Calu3 (cell line): ENCODE data around the gene NBPF3. TPM values are rescaled to one million over a fixed set of nuclear protein-coding genes. Genes with fewer than 3 reads are reported as not detected.

ENCODE experiments used
- BruUV-seq: library from RNA; stranded (reverse); fragments of 400-500 nt; replicated peaks from 2 replicates; lab custom pipeline; 2021; lab: Mats Ljungman, UMichigan
- CTCF ChIA-PET: fragments of 300-600 bp; sonication (Branson Sonifier 250); formaldehyde crosslinking; loops from one replicate; lab custom pipeline; 2022; ENCODE audit warnings: antibody characterized with exemption; lab: Charles Lee
- DNase-seq: peaks from one replicate; pipeline ENCODE4 v3.0.0; 2022
- H3K27ac Mint-ChIP-seq: one replicate; pipeline ENCODE4 v1.8.0; 2022; ENCODE audit warnings: mixed read lengths; ENCODE audit not compliant: unreplicated experiment
- H3K27me3 Mint-ChIP-seq: one replicate; pipeline ENCODE4 v1.8.0; 2022; ENCODE audit warnings: mixed read lengths; ENCODE audit not compliant: unreplicated experiment
- H3K36me3 Mint-ChIP-seq: one replicate; pipeline ENCODE4 v1.8.0; 2022; ENCODE audit warnings: mild to moderate bottlenecking, moderate library complexity, mixed read lengths; ENCODE audit not compliant: insufficient read depth, unreplicated experiment
- H3K4me1 Mint-ChIP-seq: one replicate; pipeline ENCODE4 v1.8.0; 2022; ENCODE audit warnings: mild to moderate bottlenecking, low read depth, mixed read lengths; ENCODE audit not compliant: unreplicated experiment
- H3K4me3 Mint-ChIP-seq: one replicate; pipeline ENCODE4 v1.8.0; 2022; ENCODE audit warnings: mild to moderate bottlenecking, low read depth, moderate library complexity, mixed read lengths; ENCODE audit not compliant: unreplicated experiment
- H3K9me3 Mint-ChIP-seq: one replicate; pipeline ENCODE4 v1.8.0; 2022; ENCODE audit warnings: low read depth, mixed read lengths; ENCODE audit not compliant: unreplicated experiment
- intact Hi-C: fragments of 100-400 bp; cut with micrococcal nuclease; formaldehyde crosslinking; loops from one replicate; pipeline ENCODE4 v1.10.0; 2022; ENCODE audit not compliant: unreplicated experiment
- total RNA-seq: library from RNA; stranded (reverse); gene quantifications from 2 replicates; pipeline ENCODE4 v1.2.3, GENCODE V29; 2022
- TF ChIP-seq, protein P1 (sequence below): fragments of 200-600 bp; IDR thresholded peaks from one replicate; pipeline ENCODE4 v1.8.0; 2022; ENCODE audit warnings: antibody characterized with exemption; ENCODE audit not compliant: unreplicated experiment

Gene NBPF3
- total RNA-seq, 1 experiment from 2014 or later, result 6.9 TPM

DNA sequence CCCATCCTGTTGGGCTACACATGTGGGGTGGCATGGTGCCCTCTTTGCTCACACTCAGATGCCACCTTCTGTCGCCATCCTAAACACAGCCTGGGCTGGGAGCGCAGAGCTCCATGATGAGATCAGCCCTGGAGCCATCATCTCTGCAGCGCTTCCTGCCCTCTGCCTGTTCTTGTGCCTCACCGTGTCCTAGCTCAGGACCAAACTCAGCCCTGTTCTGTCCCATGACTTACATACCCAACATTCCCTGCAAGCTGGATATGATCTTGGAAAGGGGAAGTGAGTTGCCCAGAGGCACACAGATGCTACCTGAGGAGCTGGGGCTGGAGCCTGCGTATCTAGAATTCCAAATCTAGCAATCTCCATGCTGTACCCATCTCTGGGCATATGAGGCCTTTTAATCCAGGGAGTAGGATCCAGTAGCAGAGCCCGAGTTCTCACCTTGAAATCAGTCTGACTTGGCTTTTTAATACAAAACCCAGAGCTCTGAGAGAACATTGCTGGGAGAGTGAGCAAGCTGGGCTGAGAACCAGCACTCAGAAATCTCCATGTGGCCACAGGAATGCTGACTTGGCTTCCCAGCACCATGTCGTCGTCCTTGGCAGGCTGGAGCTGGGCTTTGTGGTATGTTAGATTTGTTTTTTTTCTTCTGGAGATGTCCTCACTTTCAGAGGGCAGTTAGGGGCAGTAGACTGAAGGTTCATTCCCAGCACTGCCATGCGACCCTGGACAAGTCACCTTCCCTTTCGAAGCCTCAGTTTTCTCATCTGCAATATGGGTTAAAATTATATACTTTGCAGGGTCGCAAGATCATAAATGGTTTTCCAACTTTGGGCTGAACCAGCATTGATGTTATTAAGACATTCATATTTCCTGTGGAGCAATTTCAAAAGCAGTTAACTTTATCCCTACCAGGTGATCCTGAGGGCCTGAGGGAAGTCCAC is 71.9 kb downstream of the NBPF3 start:
- no peak for DNase-seq
- Mint-ChIP-seq H3K27me3 (peaks cover 40% of the 10 kb centered on the region), H3K4me3 (no peak overlapping the region), H3K9me3 (no peaks in the 10 kb centered on the region), H3K27ac (no peak overlapping the region), H3K36me3 (peaks cover 5% of the 10 kb centered on the region), H3K4me1 (peaks cover 19% of the 10 kb centered on the region)
- no TSS peak for BruUV-seq
- CTCF ChIA-PET, result interaction anchor here (0.7 to 1.3 kb wide), 2 partner anchors 11 to 142 kb away, joined by 3 read pairs; no protein-coding TSS in a partner anchor
- intact Hi-C loops, result loop anchor here (10.0 kb wide), 1 partner anchor 143 kb away; no protein-coding TSS in a partner anchor
- TF ChIP-seq, protein P1, sequence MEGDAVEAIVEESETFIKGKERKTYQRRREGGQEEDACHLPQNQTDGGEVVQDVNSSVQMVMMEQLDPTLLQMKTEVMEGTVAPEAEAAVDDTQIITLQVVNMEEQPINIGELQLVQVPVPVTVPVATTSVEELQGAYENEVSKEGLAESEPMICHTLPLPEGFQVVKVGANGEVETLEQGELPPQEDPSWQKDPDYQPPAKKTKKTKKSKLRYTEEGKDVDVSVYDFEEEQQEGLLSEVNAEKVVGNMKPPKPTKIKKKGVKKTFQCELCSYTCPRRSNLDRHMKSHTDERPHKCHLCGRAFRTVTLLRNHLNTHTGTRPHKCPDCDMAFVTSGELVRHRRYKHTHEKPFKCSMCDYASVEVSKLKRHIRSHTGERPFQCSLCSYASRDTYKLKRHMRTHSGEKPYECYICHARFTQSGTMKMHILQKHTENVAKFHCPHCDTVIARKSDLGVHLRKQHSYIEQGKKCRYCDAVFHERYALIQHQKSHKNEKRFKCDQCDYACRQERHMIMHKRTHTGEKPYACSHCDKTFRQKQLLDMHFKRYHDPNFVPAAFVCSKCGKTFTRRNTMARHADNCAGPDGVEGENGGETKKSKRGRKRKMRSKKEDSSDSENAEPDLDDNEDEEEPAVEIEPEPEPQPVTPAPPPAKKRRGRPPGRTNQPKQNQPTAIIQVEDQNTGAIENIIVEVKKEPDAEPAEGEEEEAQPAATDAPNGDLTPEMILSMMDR, result no peak

DNA sequence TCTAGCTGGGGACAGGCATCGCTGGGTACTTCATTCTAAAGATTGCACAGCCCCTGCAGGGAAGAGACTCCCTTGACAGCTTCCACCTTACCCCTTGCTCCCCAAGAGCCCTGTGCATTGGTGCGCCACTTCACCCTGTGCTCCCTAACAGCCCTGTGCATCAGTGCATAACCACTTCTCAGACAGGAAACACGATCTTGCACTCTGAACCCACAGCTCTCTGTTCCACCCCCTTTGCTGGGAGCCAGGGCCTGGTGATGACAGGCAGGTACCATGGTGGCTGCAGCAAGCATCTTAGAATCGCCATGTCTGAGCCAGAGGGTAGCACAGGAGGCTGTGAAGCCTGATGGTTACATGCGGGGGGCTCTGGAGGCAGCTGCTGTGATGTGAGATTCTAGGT is 74.3 kb downstream of the NBPF3 start:
- intact Hi-C loops, result loop anchor here (10.0 kb wide), 1 partner anchor 141 kb away; no protein-coding TSS in a partner anchor
- H3K4me1 Mint-ChIP-seq, result peaks cover 18% of the 10 kb centered on the region
- no peak overlapping the region for H3K27ac Mint-ChIP-seq
- peaks cover 16% of the 10 kb centered on the region for H3K27me3 Mint-ChIP-seq
- TF ChIP-seq, protein P1, result no peak
- peaks cover 5% of the 10 kb centered on the region for H3K36me3 Mint-ChIP-seq
- no peak for DNase-seq
- BruUV-seq, result no TSS peak
- no peak overlapping the region for H3K4me3 Mint-ChIP-seq
- H3K9me3 Mint-ChIP-seq, result no peaks in the 10 kb centered on the region
- CTCF ChIA-PET, result interaction anchor here (0.6 kb wide), 1 partner anchor 148 kb away, joined by 4 read pairs; no protein-coding TSS in a partner anchor

DNA sequence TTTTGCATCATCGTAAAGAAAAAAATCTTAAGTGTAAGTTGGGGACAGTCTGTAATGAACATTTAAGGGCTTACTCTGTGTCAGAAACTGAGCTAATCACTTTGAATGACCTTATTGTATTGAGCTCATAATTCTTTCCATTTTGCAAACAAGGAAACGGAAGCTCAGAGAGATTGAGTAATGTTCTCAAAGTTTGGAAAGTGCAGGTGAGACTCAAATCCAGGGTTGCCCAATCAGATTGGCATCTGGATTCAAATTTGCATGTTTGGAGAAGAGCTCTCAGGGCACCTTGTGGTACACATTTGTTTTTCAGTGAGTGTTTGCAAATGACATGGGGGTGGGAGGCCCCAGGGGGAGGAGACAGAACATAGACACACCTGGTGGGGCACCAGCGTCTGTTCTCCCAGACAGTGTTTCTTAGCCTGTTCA is 77.2 kb downstream of the NBPF3 start:
- no peak overlapping the region for H3K4me3 Mint-ChIP-seq
- CTCF ChIA-PET, result interaction anchor here (0.6 to 1.5 kb wide), 9 partner anchors 9 to 271 kb away, joined by 3 to 8 read pairs (median 3); no protein-coding TSS in a partner anchor
- H3K27ac Mint-ChIP-seq, result peak overlapping the region; percentile 58
- intact Hi-C loops, result loop anchor here (10.0 kb wide), 1 partner anchor 138 kb away; no protein-coding TSS in a partner anchor
- BruUV-seq, result no TSS peak
- DNase-seq, result peak; percentile 54
- TF ChIP-seq, protein P1, result no peak
- no peaks in the 10 kb centered on the region for H3K36me3 Mint-ChIP-seq
- peaks cover 17% of the 10 kb centered on the region for H3K4me1 Mint-ChIP-seq
- no peaks in the 10 kb centered on the region for H3K9me3 Mint-ChIP-seq
- H3K27me3 Mint-ChIP-seq, result no peaks in the 10 kb centered on the region

DNA sequence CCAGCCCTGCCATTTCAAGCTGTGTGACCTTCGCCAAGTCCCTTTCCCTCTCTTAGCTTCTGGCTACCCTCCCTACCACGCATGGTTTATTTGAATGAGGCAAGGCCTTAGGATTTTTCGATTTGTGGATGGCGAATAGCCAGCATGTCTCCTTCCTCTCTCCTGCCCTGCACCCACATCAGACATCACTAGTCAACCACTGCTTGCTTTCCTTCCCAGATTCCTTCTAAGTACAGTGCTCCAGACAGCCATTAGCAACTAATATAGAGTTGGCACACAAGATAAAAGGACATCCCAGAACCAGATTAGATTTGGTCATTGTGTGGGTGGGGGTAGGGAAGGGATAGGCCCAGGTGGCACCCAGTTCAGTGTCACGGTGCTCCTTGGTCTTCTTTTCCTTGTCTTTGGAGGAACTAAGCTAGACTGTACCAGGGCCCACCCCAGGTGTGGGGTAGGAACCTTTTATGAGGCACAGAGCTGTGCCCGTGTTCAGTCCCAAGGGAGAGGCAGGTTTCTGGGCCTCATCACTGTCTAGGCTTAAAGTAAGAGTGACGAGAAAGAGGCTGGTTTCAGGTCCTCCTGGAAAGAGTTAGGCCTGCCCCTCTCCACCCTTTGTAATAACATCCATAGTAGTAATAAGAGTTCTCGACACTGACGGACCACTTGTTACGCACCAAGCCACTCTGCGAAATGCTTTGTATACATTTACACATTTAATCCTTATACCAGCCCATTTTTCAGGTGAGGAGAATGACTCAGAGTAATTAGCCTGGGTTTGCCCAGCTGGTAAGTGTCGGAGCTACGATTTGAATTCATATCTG is 77.9 kb downstream of the NBPF3 start:
- Mint-ChIP-seq H3K4me1 (peaks cover 17% of the 10 kb centered on the region), H3K36me3 (no peaks in the 10 kb centered on the region), H3K9me3 (no peaks in the 10 kb centered on the region), H3K27ac (peak overlapping the region; percentile 58), H3K27me3 (no peaks in the 10 kb centered on the region), H3K4me3 (no peak overlapping the region)
- CTCF ChIA-PET, result interaction anchor here (0.6 to 1.5 kb wide), 9 partner anchors 9 to 272 kb away, joined by 3 to 8 read pairs (median 3); no protein-coding TSS in a partner anchor
- TF ChIP-seq, protein P1, result no peak
- no peak for DNase-seq
- no TSS peak for BruUV-seq
- intact Hi-C loops, result loop anchor here (10.0 kb wide), 1 partner anchor 137 kb away; no protein-coding TSS in a partner anchor
